IPS DF 6.9 (cell line): ENCODE results near the gene PSMD2.
A peak's percentile ranks its signal among the peaks of the same experiment; 100 is the strongest.

ENCODE experiments used
- DNase-seq: peaks from one replicate; pipeline ENCODE4 v3.0.0-alpha.2; 2013; ENCODE audit warnings: low read depth, low spot score
- H3K27ac ChIP-seq: one replicate; pipeline ENCODE4 v1.5.1; 2013; ENCODE audit warnings: low read length, control low read depth
- H3K27me3 ChIP-seq: 2 replicates; pipeline ENCODE4 v1.6.1; 2013; ENCODE audit warnings: mild to moderate bottlenecking, low read length; ENCODE audit not compliant: control insufficient read depth, insufficient read depth
- H3K36me3 ChIP-seq: 2 replicates; pipeline ENCODE4 v1.6.1; 2013; ENCODE audit warnings: low read length; ENCODE audit not compliant: control insufficient read depth, insufficient read depth
- H3K4me1 ChIP-seq: 2 replicates; pipeline ENCODE4 v1.6.1; 2013; ENCODE audit warnings: low read length; ENCODE audit not compliant: control insufficient read depth, insufficient read depth
- H3K4me3 ChIP-seq: 2 replicates; pipeline ENCODE4 v1.5.1; 2013; ENCODE audit warnings: mild to moderate bottlenecking, low read length
- H3K9me3 ChIP-seq: 2 replicates; pipeline ENCODE4 v1.6.1; 2013; ENCODE audit warnings: low read length, inconsistent platforms; ENCODE audit not compliant: control insufficient read depth, insufficient read depth
- WGBS: extraction: QIAGEN DNeasy Blood & Tissue Kit; methylation state at CpG from one replicate; pipeline ENCODE4 v1.1.7; 2013; ENCODE audit warnings: mixed read lengths, missing lambda C conversion rate; ENCODE audit not compliant: insufficient read length, insufficient coverage; 5-methylcytosine and 5-hydroxymethylcytosine counted together

The PSMD2 gene

GRCh38 chr3:184282941-184283340 lies 16.1 kb upstream of the PSMD2 start:
- no peaks in the 10 kb centered on the region for H3K27me3 ChIP-seq
- no peaks in the 10 kb centered on the region for H3K9me3 ChIP-seq
- no peak overlapping the region for H3K27ac ChIP-seq
- no peaks in the 10 kb centered on the region; the same call in 1 of the 2 replicates for H3K4me1 ChIP-seq
- no peaks in the 10 kb centered on the region for H3K36me3 ChIP-seq
- no peak for DNase-seq
- no CpG with 5 or more reads among the region's 4 CpGs for WGBS
- H3K4me3 ChIP-seq = no peak overlapping the region

- DNase-seq = no peak
- Histone ChIP-seq H3K27ac (no peak overlapping the region), H3K9me3 (no peaks in the 10 kb centered on the region), H3K4me1 (no peaks in the 10 kb centered on the region; the same call in 1 of the 2 replicates), H3K4me3 (no peak overlapping the region), H3K36me3 (no peaks in the 10 kb centered on the region), H3K27me3 (no peaks in the 10 kb centered on the region)
- no CpG with 5 or more reads among the region's 8 CpGs for WGBS
Measured at GRCh38 chr3:184283681-184284080, 15.4 kb upstream of the PSMD2 start.

- Histone ChIP-seq H3K27ac (no peak overlapping the region), H3K4me1 (no peaks in the 10 kb centered on the region; the same call in 1 of the 2 replicates), H3K36me3 (no peaks in the 10 kb centered on the region), H3K4me3 (no peak overlapping the region), H3K27me3 (no peaks in the 10 kb centered on the region), H3K9me3 (no peaks in the 10 kb centered on the region)
- DNase-seq = no peak
- WGBS = no CpG with 5 or more reads among the region's 4 CpGs
Measured at GRCh38 chr3:184284696-184285095, 14.3 kb upstream of the PSMD2 start.

- peak; percentile 60 for DNase-seq
- no CpG with 5 or more reads among the region's 10 CpGs for WGBS
Measured at GRCh38 chr3:184289426-184289938, 9.6 kb upstream of the PSMD2 start.

GRCh38 chr3:184290331-184290730 lies 8.7 kb upstream of the PSMD2 start:
- Histone ChIP-seq H3K9me3 (no peaks in the 10 kb centered on the region), H3K27ac (no peak overlapping the region), H3K4me3 (no peak overlapping the region), H3K36me3 (no peaks in the 10 kb centered on the region), H3K27me3 (no peaks in the 10 kb centered on the region), H3K4me1 (no peaks in the 10 kb centered on the region)
- DNase-seq = no peak
- no CpG with 5 or more reads among the region's 10 CpGs for WGBS

More at GRCh38 chr3:184289426-184289938, 9.6 kb upstream of the PSMD2 start:
- Histone ChIP-seq H3K9me3 (no peaks in the 10 kb centered on the region), H3K36me3 (no peaks in the 10 kb centered on the region), H3K4me1 (no peaks in the 10 kb centered on the region; the same call in 1 of the 2 replicates), H3K4me3 (no peak overlapping the region), H3K27me3 (no peaks in the 10 kb centered on the region), H3K27ac (no peak overlapping the region)

- WGBS = no CpG with 5 or more reads among the region's 22 CpGs
- Histone ChIP-seq H3K27ac (no peak overlapping the region), H3K9me3 (no peaks in the 10 kb centered on the region), H3K4me3 (no peak overlapping the region), H3K4me1 (no peaks in the 10 kb centered on the region), H3K27me3 (no peaks in the 10 kb centered on the region), H3K36me3 (no peaks in the 10 kb centered on the region)
- DNase-seq = no peak
Measured at GRCh38 chr3:184291044-184291737, 7.8 kb upstream of the PSMD2 start.

- Histone ChIP-seq H3K27ac (no peak overlapping the region), H3K4me3 (no peak overlapping the region), H3K36me3 (no peaks in the 10 kb centered on the region), H3K27me3 (no peaks in the 10 kb centered on the region), H3K9me3 (no peaks in the 10 kb centered on the region), H3K4me1 (no peaks in the 10 kb centered on the region)
- no peak for DNase-seq
- WGBS = no CpG with 5 or more reads among the region's 21 CpGs
Measured at GRCh38 chr3:184291738-184292445, 7.1 kb upstream of the PSMD2 start.

- H3K9me3 ChIP-seq = no peaks in the 10 kb centered on the region
- H3K4me1 ChIP-seq = no peaks in the 10 kb centered on the region
- no peaks in the 10 kb centered on the region for H3K36me3 ChIP-seq
- DNase-seq = no peak
- no CpG with 5 or more reads among the region's 3 CpGs for WGBS
- H3K4me3 ChIP-seq = no peak overlapping the region
- H3K27me3 ChIP-seq = no peaks in the 10 kb centered on the region
- no peak overlapping the region for H3K27ac ChIP-seq
Measured at GRCh38 chr3:184295771-184296170, 3.3 kb upstream of the PSMD2 start.

GRCh38 chr3:184296616-184297015 lies 2.4 kb upstream of the PSMD2 start:
- Histone ChIP-seq H3K36me3 (peaks cover 1% of the 10 kb centered on the region; the same call in 1 of the 2 replicates), H3K27me3 (no peaks in the 10 kb centered on the region), H3K4me3 (no peak overlapping the region), H3K9me3 (no peaks in the 10 kb centered on the region), H3K27ac (no peak overlapping the region), H3K4me1 (no peaks in the 10 kb centered on the region)
- no CpG with 5 or more reads among the region's 7 CpGs for WGBS
- DNase-seq = no peak

- WGBS = no CpG with 5 or more reads among the region's 29 CpGs
- Histone ChIP-seq H3K27me3 (no peaks in the 10 kb centered on the region), H3K27ac (no peak overlapping the region), H3K4me1 (no peaks in the 10 kb centered on the region), H3K36me3 (peaks cover 26% of the 10 kb centered on the region), H3K4me3 (peak overlapping the region; percentile 97), H3K9me3 (no peaks in the 10 kb centered on the region)
- no peak for DNase-seq
Measured at GRCh38 chr3:184299488-184300377, 692 bp downstream of the PSMD2 start.
